H9 (cell line): ENCODE data around the gene TGFA. TPM values are rescaled to one million over a fixed set of nuclear protein-coding genes. Genes with fewer than 3 reads are reported as not detected.
A peak's percentile ranks its signal among the peaks of the same experiment; 100 is the strongest.

ENCODE experiments used
- DNase-seq: peaks from one replicate; pipeline ENCODE4 v3.0.0-alpha.2; 2017
- H2AFZ ChIP-seq: one replicate; pipeline ENCODE4 v1.6.1; 2013; ENCODE audit warnings: mild to moderate bottlenecking, low read length, control low read depth, moderate library complexity
- H2AK5ac ChIP-seq: 2 replicates; pipeline ENCODE4 v1.6.1; 2013; ENCODE audit warnings: low read length, control low read depth, mixed read lengths; ENCODE audit not compliant: insufficient read length
- H2BK120ac ChIP-seq: one replicate; pipeline ENCODE4 v1.6.1; 2013; ENCODE audit warnings: low read depth, mild to moderate bottlenecking, low read length, control low read depth, inconsistent platforms; ENCODE audit not compliant: poor library complexity, severe bottlenecking
- H2BK12ac ChIP-seq: 2 replicates; pipeline ENCODE4 v1.6.1; 2013; ENCODE audit warnings: low read length, control low read depth, mixed read lengths, low read depth; ENCODE audit not compliant: insufficient read length
- H2BK15ac ChIP-seq: 2 replicates; pipeline ENCODE4 v1.6.1; 2013; ENCODE audit warnings: low read depth, low read length, control low read depth
- H2BK20ac ChIP-seq: one replicate; pipeline ENCODE4 v1.6.1; 2013; ENCODE audit warnings: low read depth, mild to moderate bottlenecking, low read length, control low read depth, inconsistent platforms; ENCODE audit not compliant: poor library complexity, severe bottlenecking
- H2BK5ac ChIP-seq: 2 replicates; pipeline ENCODE4 v1.6.1; 2013; ENCODE audit warnings: low read length, control low read depth, mixed read lengths; ENCODE audit not compliant: insufficient read length
- H3K14ac ChIP-seq: 2 replicates; pipeline ENCODE4 v1.6.1; 2013; ENCODE audit warnings: low read length, control low read depth; ENCODE audit not compliant: insufficient read depth
- H3K18ac ChIP-seq: 2 replicates; pipeline ENCODE4 v1.6.1; 2013; ENCODE audit warnings: low read depth, mild to moderate bottlenecking, mixed read lengths, low read length, control low read depth; ENCODE audit not compliant: insufficient read length
- H3K23ac ChIP-seq: 2 replicates; pipeline ENCODE4 v1.6.1; 2013; ENCODE audit warnings: low read length, control low read depth, mixed read lengths, low read depth; ENCODE audit not compliant: insufficient read length
- H3K23me2 ChIP-seq: 2 replicates; pipeline ENCODE4 v1.6.1; 2013; ENCODE audit warnings: low read depth, mild to moderate bottlenecking, mixed read lengths, low read length, control low read depth; ENCODE audit not compliant: insufficient read length, poor library complexity, severe bottlenecking
- H3K27ac ChIP-seq: 2 replicates; pipeline ENCODE4 v1.5.1; 2013; ENCODE audit warnings: low read length, control low read depth, mixed read lengths, low read depth; ENCODE audit not compliant: insufficient read length
- H3K27me3 ChIP-seq: 2 replicates; pipeline ENCODE4 v1.6.1; 2013; ENCODE audit warnings: low read length, control low read depth, inconsistent platforms; ENCODE audit not compliant: insufficient read depth
- H3K4ac ChIP-seq: 2 replicates; pipeline ENCODE4 v1.6.1; 2013; ENCODE audit warnings: low read depth, mild to moderate bottlenecking, control low read depth, inconsistent platforms, low read length, moderate library complexity
- H3K4me1 ChIP-seq: 2 replicates; pipeline ENCODE4 v1.6.1; 2013; ENCODE audit warnings: low read length, control low read depth, inconsistent platforms; ENCODE audit not compliant: insufficient read depth
- H3K4me2 ChIP-seq: 2 replicates; pipeline ENCODE4 v1.6.1; 2013; ENCODE audit warnings: low read length, control low read depth, mixed read lengths; ENCODE audit not compliant: insufficient read length, insufficient read depth
- H3K56ac ChIP-seq: 2 replicates; pipeline ENCODE4 v1.6.1; 2013; ENCODE audit warnings: low read depth, mild to moderate bottlenecking, mixed read lengths, low read length, control low read depth; ENCODE audit not compliant: insufficient read length
- H3K79me1 ChIP-seq: 2 replicates; pipeline ENCODE4 v1.6.1; 2013; ENCODE audit warnings: low read depth, mild to moderate bottlenecking, moderate library complexity, low read length, control low read depth, inconsistent platforms; ENCODE audit not compliant: insufficient read depth, poor library complexity, severe bottlenecking
- H3K79me2 ChIP-seq: 2 replicates; pipeline ENCODE4 v1.6.1; 2013; ENCODE audit warnings: low read length, control low read depth, inconsistent platforms; ENCODE audit not compliant: insufficient read depth
- H3K9ac ChIP-seq: 2 replicates; pipeline ENCODE4 v1.6.1; 2013; ENCODE audit warnings: low read length, control low read depth, mixed read lengths; ENCODE audit not compliant: insufficient read length; ENCODE audit errors: extremely low read depth
- H3K9me3 ChIP-seq: one replicate; pipeline ENCODE4 v1.6.1; 2013; ENCODE audit warnings: low read depth, low read length, inconsistent platforms; ENCODE audit not compliant: control insufficient read depth
- H3T11ph ChIP-seq: one replicate; pipeline ENCODE4 v1.6.1; 2013; ENCODE audit warnings: mild to moderate bottlenecking, low read length, control low read depth, inconsistent platforms
- H4K20me1 ChIP-seq: one replicate; pipeline ENCODE4 v1.6.1; 2013; ENCODE audit not compliant: control insufficient read depth, insufficient read length, insufficient read depth
- H4K5ac ChIP-seq: 2 replicates; pipeline ENCODE4 v1.6.1; 2013; ENCODE audit warnings: low read depth, mild to moderate bottlenecking, mixed read lengths, low read length, control low read depth; ENCODE audit not compliant: insufficient read length
- H4K8ac ChIP-seq: replicated peaks from 2 replicates; pipeline ENCODE4 v1.6.1; 2013; ENCODE audit warnings: low read length, control low read depth, mixed read lengths, low read depth; ENCODE audit not compliant: insufficient read length
- H4K91ac ChIP-seq: 2 replicates; pipeline ENCODE4 v1.6.1; 2013; ENCODE audit warnings: low read depth, mild to moderate bottlenecking, moderate library complexity, mixed read lengths, low read length, control low read depth; ENCODE audit not compliant: insufficient read length
- H3K27ac Mint-ChIP-seq, 3 experiments: 2 replicates in 2 of 3; 3 replicates in 1 of 3; pipeline ENCODE4 v1.8.0; 2020 to 2021; ENCODE audit warnings: mixed read lengths in 3 of 3, mild to moderate bottlenecking in 1 of 3, moderate library complexity in 1 of 3
- H3K27me3 Mint-ChIP-seq: 2 replicates; pipeline ENCODE4 v1.8.0; 2021; ENCODE audit warnings: low read depth, mild to moderate bottlenecking, moderate library complexity, mixed read lengths
- H3K36me3 Mint-ChIP-seq, 3 experiments: 2 replicates in 2 of 3; 3 replicates in 1 of 3; pipeline ENCODE4 v1.8.0; 2020 to 2021; ENCODE audit warnings: low read depth in 3 of 3, mixed read lengths in 3 of 3; ENCODE audit not compliant: insufficient read depth in 1 of 3
- H3K4me1 Mint-ChIP-seq, 2 experiments: 2 replicates each; pipeline ENCODE4 v1.8.0; 2020; ENCODE audit warnings: mixed read lengths in 2 of 2
- H3K4me3 Mint-ChIP-seq, 2 experiments: 2 replicates in 1 of 2; 3 replicates in 1 of 2; pipeline ENCODE4 v1.8.0; 2020 to 2021; ENCODE audit warnings: mild to moderate bottlenecking in 2 of 2, mixed read lengths in 2 of 2, moderate library complexity in 1 of 2
- H3K9me3 Mint-ChIP-seq, 2 experiments: 2 replicates in 1 of 2; 3 replicates in 1 of 2; pipeline ENCODE4 v1.8.0; 2020; ENCODE audit warnings: mild to moderate bottlenecking in 2 of 2, mixed read lengths in 2 of 2, moderate library complexity in 1 of 2
- WGBS: extraction: QIAGEN DNeasy Blood & Tissue Kit; methylation state at CpG from one replicate; pipeline ENCODE4 v1.1.7; 2013; ENCODE audit warnings: missing lambda C conversion rate, low lambda C conversion rate, mixed read lengths; ENCODE audit not compliant: insufficient read length; ENCODE audit errors: extremely low coverage; 5-methylcytosine and 5-hydroxymethylcytosine counted together
- total RNA-seq: library from RNA; stranded (reverse); gene quantifications from 2 replicates; pipeline ENCODE4 v1.2.1, GENCODE V29; 2021
- TF ChIP-seq, protein P1 (sequence below): fragments of 200-600 bp; sonication (generic); conservative IDR thresholded peaks from 3 replicates; pipeline ENCODE4 v1.8.0; 2021; ENCODE audit warnings: antibody characterized with exemption, mild to moderate bottlenecking

TGFA gene
- total RNA-seq, 1 experiment from 2014 or later: 3.3 TPM

- Histone ChIP-seq H2BK5ac (no peak overlapping the region), H3K9ac (no peak overlapping the region), H3K23me2 (no peaks in the 10 kb centered on the region), H2BK20ac (no peak overlapping the region), H3K4ac (no peak overlapping the region), H4K91ac (no peak overlapping the region), H3K14ac (no peak overlapping the region), H3T11ph (no peak overlapping the region), H3K27me3 (no peaks in the 10 kb centered on the region), H3K27ac (no peak overlapping the region), H3K23ac (no peak overlapping the region), H3K4me2 (no peak overlapping the region), H3K79me2 (no peaks in the 10 kb centered on the region), H3K9me3 (no peaks in the 10 kb centered on the region), H3K79me1 (no peaks in the 10 kb centered on the region), H3K18ac (no peak overlapping the region), H2AFZ (no peak overlapping the region), H4K8ac (no peak overlapping the region), H2BK120ac (no peak overlapping the region), H3K4me1 (no peaks in the 10 kb centered on the region), H4K5ac (no peak overlapping the region), H4K20me1 (no peaks in the 10 kb centered on the region), H2AK5ac (no peak overlapping the region), H3K56ac (no peak overlapping the region), H2BK15ac (no peak overlapping the region), H2BK12ac (no peak overlapping the region)
- H3K4me3 Mint-ChIP-seq: no peak overlapping the region
- no peaks in the 10 kb centered on the region for H3K4me1 Mint-ChIP-seq
- DNase-seq: peak; percentile 3
- H3K27me3 Mint-ChIP-seq: no peaks in the 10 kb centered on the region
- no CpG with 5 or more reads among the region's 4 CpGs for WGBS
- no peaks in the 10 kb centered on the region for H3K36me3 Mint-ChIP-seq
- TF ChIP-seq, protein P1, sequence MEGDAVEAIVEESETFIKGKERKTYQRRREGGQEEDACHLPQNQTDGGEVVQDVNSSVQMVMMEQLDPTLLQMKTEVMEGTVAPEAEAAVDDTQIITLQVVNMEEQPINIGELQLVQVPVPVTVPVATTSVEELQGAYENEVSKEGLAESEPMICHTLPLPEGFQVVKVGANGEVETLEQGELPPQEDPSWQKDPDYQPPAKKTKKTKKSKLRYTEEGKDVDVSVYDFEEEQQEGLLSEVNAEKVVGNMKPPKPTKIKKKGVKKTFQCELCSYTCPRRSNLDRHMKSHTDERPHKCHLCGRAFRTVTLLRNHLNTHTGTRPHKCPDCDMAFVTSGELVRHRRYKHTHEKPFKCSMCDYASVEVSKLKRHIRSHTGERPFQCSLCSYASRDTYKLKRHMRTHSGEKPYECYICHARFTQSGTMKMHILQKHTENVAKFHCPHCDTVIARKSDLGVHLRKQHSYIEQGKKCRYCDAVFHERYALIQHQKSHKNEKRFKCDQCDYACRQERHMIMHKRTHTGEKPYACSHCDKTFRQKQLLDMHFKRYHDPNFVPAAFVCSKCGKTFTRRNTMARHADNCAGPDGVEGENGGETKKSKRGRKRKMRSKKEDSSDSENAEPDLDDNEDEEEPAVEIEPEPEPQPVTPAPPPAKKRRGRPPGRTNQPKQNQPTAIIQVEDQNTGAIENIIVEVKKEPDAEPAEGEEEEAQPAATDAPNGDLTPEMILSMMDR: no peak
- no peak overlapping the region for H3K27ac Mint-ChIP-seq
- no peaks in the 10 kb centered on the region for H3K9me3 Mint-ChIP-seq
These were observed 105.6 kb downstream of the TGFA start for GRCh38 chr2:70448041-70448440.
